Activated CD4-positive, alpha-beta T cell treated with anti-CD3 and anti-CD28 coated beads for 36 hours (primary cell): ENCODE data around the gene STON1. TPM values are rescaled to one million over a fixed set of nuclear protein-coding genes. Genes with fewer than 3 reads are reported as not detected.
A peak's percentile ranks its signal among the peaks of the same experiment; 100 is the strongest.
"Not testable (repeated sequence)": the region's sequence is repeated elsewhere in the genome, so short reads cannot be mapped to it uniquely, and the experiment has no call there.

ENCODE experiments used
- ATAC-seq: fragments of 200-7000 bp; cut with Tn5 transposase; one replicate; pipeline ENCODE4 v1.10.0; 2021; ENCODE audit warnings: mild to moderate bottlenecking, moderate library complexity
- CTCF ChIA-PET: fragments of 350-600 bp; sonication (Branson Sonifier 250); formaldehyde crosslinking; loops from one replicate; lab custom pipeline; 2021; ENCODE audit warnings: antibody characterized with exemption; lab: Charles Lee
- POLR2A ChIA-PET: fragments of 350-600 bp; sonication (Branson Sonifier 250); formaldehyde crosslinking; loops from one replicate; lab custom pipeline; 2021; ENCODE audit warnings: antibody characterized with exemption, inconsistent platforms; lab: Charles Lee
- DNase-seq: peaks from one replicate; pipeline ENCODE4 v3.0.0-alpha.2; 2020
- H3K27ac Mint-ChIP-seq: one replicate; pipeline ENCODE4 v1.8.0; 2021; ENCODE audit warnings: mixed read lengths
- H3K27me3 Mint-ChIP-seq: one replicate; pipeline ENCODE4 v1.8.0; 2021; ENCODE audit warnings: mixed read lengths
- H3K36me3 Mint-ChIP-seq: one replicate; pipeline ENCODE4 v1.8.0; 2021; ENCODE audit warnings: low read depth, mixed read lengths
- H3K4me1 Mint-ChIP-seq: one replicate; pipeline ENCODE4 v1.8.0; 2021; ENCODE audit warnings: mixed read lengths
- H3K4me3 Mint-ChIP-seq: one replicate; pipeline ENCODE4 v1.8.0; 2021; ENCODE audit warnings: mild to moderate bottlenecking, moderate library complexity, mixed read lengths
- H3K9me3 Mint-ChIP-seq: one replicate; pipeline ENCODE4 v1.8.0; 2021; ENCODE audit warnings: low read depth, mixed read lengths
- intact Hi-C, 2 experiments: fragments of 100-400 bp; cut with DNase I in 1 of 2; cut with micrococcal nuclease in 1 of 2; formaldehyde crosslinking; loops; one replicate each; pipeline versions ENCODE4 v1.14.2 to v1.15.1; 2022 to 2024; cut with DNase I, micrococcal nuclease
- total RNA-seq, 2 experiments: library from RNA; stranded (reverse); gene quantifications; one replicate each; pipeline ENCODE4 v1.2.3, GENCODE V29; 2021

Gene STON1
- total RNA-seq, 2 experiments from 2014 or later = 0.97 to 1.3 TPM

GRCh38 chr2:48551548-48551947 is 21.6 kb downstream of the STON1 start:
- H3K36me3 Mint-ChIP-seq = no peaks in the 10 kb centered on the region
- no peaks in the 10 kb centered on the region for H3K27me3 Mint-ChIP-seq
- H3K4me3 Mint-ChIP-seq = no peak overlapping the region

GRCh38 chr2:48555071-48555470 is 25.1 kb downstream of the STON1 start:
- H3K9me3 Mint-ChIP-seq, ATAC-seq, H3K4me1 Mint-ChIP-seq, H3K36me3 Mint-ChIP-seq, H3K4me3 Mint-ChIP-seq, H3K27ac Mint-ChIP-seq, H3K27me3 Mint-ChIP-seq, DNase-seq, CTCF ChIA-PET, POLR2A ChIA-PET, intact Hi-C loops: not testable (repeated sequence)

More at GRCh38 chr2:48551548-48551947, 21.6 kb downstream of the STON1 start:
- ChIA-PET CTCF (interaction anchor here (0.6 to 1.4 kb wide), 2 partner anchors 13 to 213 kb away, joined by 3 read pairs; no protein-coding TSS in a partner anchor), POLR2A (no interaction called here)
- H3K27ac Mint-ChIP-seq = no peak overlapping the region
- intact Hi-C loops = no loop called here
- H3K9me3 Mint-ChIP-seq = no peaks in the 10 kb centered on the region
- ATAC-seq = no peak
- DNase-seq = no peak
- H3K4me1 Mint-ChIP-seq = no peaks in the 10 kb centered on the region

- Mint-ChIP-seq H3K9me3 (no peaks in the 10 kb centered on the region), H3K36me3 (no peaks in the 10 kb centered on the region), H3K27ac (no peak overlapping the region), H3K4me1 (no peaks in the 10 kb centered on the region), H3K27me3 (no peaks in the 10 kb centered on the region), H3K4me3 (no peak overlapping the region)
- ChIA-PET POLR2A (no interaction called here), CTCF (no interaction called here)
- DNase-seq (no peak), ATAC-seq (no peak)
- intact Hi-C loops = no loop called here
Measured at GRCh38 chr2:48558456-48558855, 28.5 kb downstream of the STON1 start.

- no peaks in the 10 kb centered on the region for H3K4me1 Mint-ChIP-seq
- no peak overlapping the region for H3K4me3 Mint-ChIP-seq
- no peaks in the 10 kb centered on the region for H3K27me3 Mint-ChIP-seq
- DNase-seq = no peak
- intact Hi-C loops = no loop called here
- POLR2A ChIA-PET = no interaction called here
- ATAC-seq = no peak
- CTCF ChIA-PET = no interaction called here
- no peaks in the 10 kb centered on the region for H3K36me3 Mint-ChIP-seq
- H3K27ac Mint-ChIP-seq = no peak overlapping the region
- no peaks in the 10 kb centered on the region for H3K9me3 Mint-ChIP-seq
Measured at GRCh38 chr2:48560546-48561209, 30.7 kb downstream of the STON1 start.

DNA sequence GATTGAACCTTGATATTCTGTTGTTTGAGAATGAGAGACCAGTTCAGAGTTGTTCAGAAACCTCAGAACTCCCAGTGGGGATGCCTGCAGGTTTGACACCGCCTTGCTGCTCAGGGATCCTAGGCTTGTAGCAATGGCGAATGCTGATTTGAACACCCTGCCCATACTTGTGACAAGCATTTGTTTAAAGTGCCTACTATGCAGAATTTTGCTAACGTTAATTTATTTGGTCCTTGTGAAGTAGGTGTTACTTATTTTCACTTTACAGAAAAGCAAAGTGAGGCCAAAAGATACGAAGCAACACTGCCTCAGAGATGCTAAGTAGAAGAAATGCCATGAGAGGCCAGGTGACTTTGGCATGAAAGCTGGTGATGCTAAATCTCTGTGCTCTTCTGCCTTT is 32.3 kb downstream of the STON1 start:
- DNase-seq = no peak
- Mint-ChIP-seq H3K36me3 (no peaks in the 10 kb centered on the region), H3K4me3 (no peak overlapping the region), H3K4me1 (no peaks in the 10 kb centered on the region), H3K9me3 (no peaks in the 10 kb centered on the region), H3K27me3 (no peaks in the 10 kb centered on the region), H3K27ac (no peak overlapping the region)
- ATAC-seq = no peak
- POLR2A ChIA-PET = no interaction called here
- CTCF ChIA-PET = no interaction called here
- intact Hi-C loops = no loop called here

DNA sequence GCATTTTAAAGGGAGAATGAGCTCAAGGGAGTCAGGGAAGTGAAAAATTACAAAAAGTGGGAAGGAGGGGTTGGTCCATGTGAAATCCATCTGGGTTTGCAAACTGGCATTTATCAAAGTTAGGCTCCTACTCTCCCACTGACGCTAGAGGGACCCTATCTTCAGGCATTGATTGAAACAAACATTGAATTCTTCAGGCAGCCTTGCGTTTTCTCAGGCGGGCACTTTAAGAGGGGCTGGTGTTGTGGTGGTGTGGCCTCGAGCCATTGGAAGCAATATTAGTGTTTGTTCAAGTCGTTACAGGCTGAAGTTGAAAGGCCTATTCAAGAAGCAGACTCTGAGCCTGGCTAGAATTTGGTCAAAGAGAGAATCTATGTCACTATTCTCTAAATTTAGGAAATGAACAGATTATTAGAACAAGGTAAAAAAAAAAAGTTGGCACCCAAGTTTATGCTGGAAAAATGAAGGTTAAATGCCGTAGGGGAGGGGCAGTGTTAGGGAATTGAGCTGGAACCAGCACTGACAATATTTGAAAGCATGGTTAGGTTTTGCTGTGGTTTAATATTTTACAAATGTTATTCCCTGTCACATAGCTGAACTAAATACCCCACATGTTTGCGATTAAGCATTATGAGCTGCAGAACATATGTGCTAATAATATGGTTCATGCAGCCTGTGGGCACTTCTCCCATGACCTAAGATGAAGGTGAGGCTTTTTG is 36.8 kb downstream of the STON1 start:
- H3K4me3 Mint-ChIP-seq = no peak overlapping the region
- ChIA-PET CTCF (no interaction called here), POLR2A (no interaction called here)
- no peaks in the 10 kb centered on the region for H3K9me3 Mint-ChIP-seq
- H3K27ac Mint-ChIP-seq = no peak overlapping the region
- DNase-seq (no peak), ATAC-seq (no peak)
- no peaks in the 10 kb centered on the region for H3K36me3 Mint-ChIP-seq
- intact Hi-C loops = no loop called here
- H3K4me1 Mint-ChIP-seq = peaks cover 4% of the 10 kb centered on the region
- H3K27me3 Mint-ChIP-seq = no peaks in the 10 kb centered on the region

DNA sequence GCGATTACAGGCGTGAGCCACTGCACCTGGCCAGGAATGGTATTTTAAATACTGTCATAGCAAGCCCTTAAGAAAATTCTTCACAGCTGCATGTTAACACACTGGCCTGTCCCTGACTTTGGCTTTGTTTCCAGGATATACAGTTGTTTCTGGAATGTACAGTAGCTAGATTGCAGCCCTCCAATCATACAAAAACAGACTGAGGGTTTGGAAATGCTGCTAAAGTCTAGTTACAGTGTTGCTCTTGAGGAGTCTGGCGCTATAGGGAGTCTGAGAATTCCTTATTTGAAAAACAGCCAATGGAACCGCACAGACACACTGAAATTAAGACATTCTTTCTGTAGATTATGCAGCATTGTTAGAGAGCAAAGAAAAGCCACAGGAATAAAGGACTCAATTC is 37.7 kb downstream of the STON1 start:
- H3K4me3 Mint-ChIP-seq = no peak overlapping the region
- DNase-seq = no peak
- no peaks in the 10 kb centered on the region for H3K9me3 Mint-ChIP-seq
- H3K36me3 Mint-ChIP-seq = no peaks in the 10 kb centered on the region
- POLR2A ChIA-PET = no interaction called here
- peaks cover 4% of the 10 kb centered on the region for H3K4me1 Mint-ChIP-seq
- ATAC-seq = no peak
- intact Hi-C loops = no loop called here
- CTCF ChIA-PET = no interaction called here
- no peaks in the 10 kb centered on the region for H3K27me3 Mint-ChIP-seq
- no peak overlapping the region for H3K27ac Mint-ChIP-seq

GRCh38 chr2:48568547-48568946 is 38.6 kb downstream of the STON1 start:
- POLR2A ChIA-PET = no interaction called here
- DNase-seq (no peak), ATAC-seq (no peak)
- H3K4me3 Mint-ChIP-seq = no peak overlapping the region
- H3K9me3 Mint-ChIP-seq = no peaks in the 10 kb centered on the region
- H3K27ac Mint-ChIP-seq = no peak overlapping the region
- no peaks in the 10 kb centered on the region for H3K36me3 Mint-ChIP-seq
- H3K27me3 Mint-ChIP-seq = no peaks in the 10 kb centered on the region
- intact Hi-C loops = no loop called here
- H3K4me1 Mint-ChIP-seq = peaks cover 4% of the 10 kb centered on the region
- CTCF ChIA-PET = no interaction called here

DNA sequence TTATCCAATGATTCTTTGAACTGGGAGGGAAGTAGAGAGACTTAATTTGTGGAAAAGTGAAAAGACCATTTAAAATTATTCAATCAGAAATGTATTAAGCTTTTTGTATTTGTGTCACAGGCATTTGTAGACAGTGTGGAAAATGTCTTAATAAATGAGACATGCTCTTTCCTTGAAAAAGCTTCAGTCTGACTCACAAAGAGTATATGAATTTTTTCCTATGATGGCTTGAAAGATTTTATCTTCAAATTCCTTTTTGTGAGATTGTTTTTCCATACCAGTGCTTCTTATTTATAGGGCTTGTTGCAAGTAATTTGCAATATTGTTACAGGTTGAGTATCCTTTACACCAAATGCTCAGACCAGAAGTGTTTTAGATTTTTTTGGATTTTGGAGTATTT is 39.5 kb downstream of the STON1 start:
- Mint-ChIP-seq H3K4me3 (no peak overlapping the region), H3K27ac (no peak overlapping the region), H3K9me3 (no peaks in the 10 kb centered on the region), H3K27me3 (no peaks in the 10 kb centered on the region), H3K4me1 (peaks cover 5% of the 10 kb centered on the region), H3K36me3 (no peaks in the 10 kb centered on the region)
- ChIA-PET POLR2A (no interaction called here), CTCF (no interaction called here)
- DNase-seq = no peak
- no peak for ATAC-seq
- intact Hi-C loops = no loop called here

- no peak for DNase-seq
- ChIA-PET CTCF (no interaction called here), POLR2A (no interaction called here)
- no peak overlapping the region for H3K27ac Mint-ChIP-seq
- no peak for ATAC-seq
- H3K4me3 Mint-ChIP-seq = no peak overlapping the region
- H3K4me1 Mint-ChIP-seq = peaks cover 10% of the 10 kb centered on the region
- intact Hi-C loops = no loop called here
- no peaks in the 10 kb centered on the region for H3K27me3 Mint-ChIP-seq
- no peaks in the 10 kb centered on the region for H3K9me3 Mint-ChIP-seq
- H3K36me3 Mint-ChIP-seq = no peaks in the 10 kb centered on the region
Measured at GRCh38 chr2:48572816-48573215, 42.9 kb downstream of the STON1 start.

GRCh38 chr2:48574353-48575287 is 44.7 kb downstream of the STON1 start:
- intact Hi-C loops = no loop called here
- Mint-ChIP-seq H3K4me3 (no peak overlapping the region), H3K27me3 (no peaks in the 10 kb centered on the region), H3K9me3 (no peaks in the 10 kb centered on the region), H3K4me1 (peaks cover 6% of the 10 kb centered on the region), H3K36me3 (no peaks in the 10 kb centered on the region), H3K27ac (no peak overlapping the region)
- DNase-seq (no peak), ATAC-seq (peak; percentile 64)
- CTCF ChIA-PET = no interaction called here
- POLR2A ChIA-PET = no interaction called here
